Activated T-cell treated with anti-CD3 and anti-CD28 coated beads for 4 hours (primary cell): ENCODE results near the gene PARP11.
A peak's percentile ranks its signal among the peaks of the same experiment; 100 is the strongest.

Source experiments
- DNase-seq: peaks from one replicate; pipeline ENCODE4 v3.0.0-alpha.2; 2020

PARP11 gene

GRCh38 chr12:3872800-3873636 is at the start of gene PARP11:
TSS of gene PARP11 (minus strand) at chr12:3873399. CDS start at chr12:3873229, 170 bp downstream.
- DNase-seq = peak; percentile 97

- DNase-seq = no peak
Observed at GRCh38 chr12:3922033-3922432, 48.8 kb upstream of the PARP11 start.

- no peak for DNase-seq
Observed at GRCh38 chr12:3921526-3921925, 48.3 kb upstream of the PARP11 start.

- DNase-seq = no peak
Observed at GRCh38 chr12:3921151-3921471, 47.9 kb upstream of the PARP11 start.

- DNase-seq = no peak
Observed at GRCh38 chr12:3920351-3921150, 47.4 kb upstream of the PARP11 start.

GRCh38 chr12:3913278-3913677 is 40.1 kb upstream of the PARP11 start:
- DNase-seq = no peak

GRCh38 chr12:3912863-3913262 is 39.7 kb upstream of the PARP11 start:
- no peak for DNase-seq

- DNase-seq = no peak
Observed at GRCh38 chr12:3911409-3911808, 38.2 kb upstream of the PARP11 start.

GRCh38 chr12:3905664-3906063 is 32.5 kb upstream of the PARP11 start:
- no peak for DNase-seq

- DNase-seq = no peak
Observed at GRCh38 chr12:3904999-3905398, 31.8 kb upstream of the PARP11 start.

- no peak for DNase-seq
Observed at GRCh38 chr12:3902921-3903320, 29.7 kb upstream of the PARP11 start.

- no peak for DNase-seq
Observed at GRCh38 chr12:3901116-3901515, 27.9 kb upstream of the PARP11 start.

GRCh38 chr12:3898756-3899155 is 25.6 kb upstream of the PARP11 start:
- no peak for DNase-seq

- DNase-seq = no peak
Observed at GRCh38 chr12:3897371-3897971, 24.3 kb upstream of the PARP11 start.

GRCh38 chr12:3896801-3897351 is 23.7 kb upstream of the PARP11 start:
- no peak for DNase-seq

GRCh38 chr12:3896356-3896755 is 23.2 kb upstream of the PARP11 start:
- no peak for DNase-seq

GRCh38 chr12:3892631-3893030 is 19.4 kb upstream of the PARP11 start:
- DNase-seq = no peak

GRCh38 chr12:3891201-3891600 is 18.0 kb upstream of the PARP11 start:
- no peak for DNase-seq

- DNase-seq = no peak
Observed at GRCh38 chr12:3888659-3889058, 15.5 kb upstream of the PARP11 start.

- peak; percentile 20 for DNase-seq
Observed at GRCh38 chr12:3885277-3886094, 12.3 kb upstream of the PARP11 start.

- no peak for DNase-seq
Observed at GRCh38 chr12:3884671-3885070, 11.5 kb upstream of the PARP11 start.

GRCh38 chr12:3882896-3883564 is 9.8 kb upstream of the PARP11 start:
- no peak for DNase-seq
